Thyroid gland (tissue), 4 donors: ENCODE measurements around the gene CGN.

Source experiments
- CTCF ChIP-seq, 6 experiments: fragments of 200-600 bp in 3 of 6; fragments of 450-650 bp in 3 of 6; sonication (generic) in 3 of 6; IDR thresholded peaks; one replicate each; pipeline ENCODE4 v1.5.1; 2016 to 2019; ENCODE audit warnings: antibody characterized with exemption in 6 of 6, mild to moderate bottlenecking in 2 of 6, inconsistent platforms in 1 of 6, moderate library complexity in 1 of 6
- POLR2A ChIP-seq, 2 donors: fragments of 450-650 bp; IDR thresholded peaks; one replicate each; pipeline ENCODE4 v1.6.1; 2017; ENCODE audit warnings: antibody characterized with exemption in 2 of 2, mild to moderate bottlenecking in 2 of 2, moderate library complexity in 1 of 2

GRCh38 chr1:151509350-151510019 lies 1.7 kb upstream of the CGN start:
- TF ChIP-seq CTCF (IDR thresholded peaks at IDR 0.05) (no peak), POLR2A (IDR thresholded peaks at IDR 0.05) (no peak)
